Duodenal mucosa (tissue), 2 donors: Measurements from ENCODE around the gene NTRK2.

Source experiments
- H3K27ac ChIP-seq: one replicate; pipeline ENCODE4 v1.7.0; 2013; ENCODE audit warnings: low read depth, low read length
- H3K27me3 ChIP-seq, 2 donors: one replicate each; pipeline ENCODE4 v1.7.0; 2013; ENCODE audit warnings: low read length in 2 of 2, control low read depth in 1 of 2; ENCODE audit not compliant: insufficient read depth in 2 of 2, control insufficient read depth in 1 of 2
- H3K36me3 ChIP-seq, 2 donors: one replicate each; pipeline ENCODE4 v1.7.0; 2013; ENCODE audit warnings: low read length in 2 of 2, control low read depth in 1 of 2; ENCODE audit not compliant: insufficient read depth in 2 of 2, control insufficient read depth in 1 of 2
- H3K4me1 ChIP-seq, 2 donors: one replicate each; pipeline ENCODE4 v1.7.0; 2013; ENCODE audit warnings: low read length in 2 of 2, control low read depth in 1 of 2; ENCODE audit not compliant: insufficient read depth in 2 of 2, control insufficient read depth in 1 of 2
- H3K4me3 ChIP-seq, 2 donors: one replicate each; pipeline ENCODE4 v1.7.0; 2013; ENCODE audit warnings: low read length in 2 of 2, low read depth in 1 of 2
- H3K9ac ChIP-seq, 2 donors: one replicate each; pipeline ENCODE4 v1.7.0; 2013; ENCODE audit warnings: low read length in 2 of 2, low read depth in 1 of 2
- H3K9me3 ChIP-seq, 2 donors: one replicate each; pipeline ENCODE4 v1.7.0; 2013; ENCODE audit warnings: low read length in 2 of 2, control low read depth in 1 of 2; ENCODE audit not compliant: control insufficient read depth in 1 of 2

Gene NTRK2

DNA sequence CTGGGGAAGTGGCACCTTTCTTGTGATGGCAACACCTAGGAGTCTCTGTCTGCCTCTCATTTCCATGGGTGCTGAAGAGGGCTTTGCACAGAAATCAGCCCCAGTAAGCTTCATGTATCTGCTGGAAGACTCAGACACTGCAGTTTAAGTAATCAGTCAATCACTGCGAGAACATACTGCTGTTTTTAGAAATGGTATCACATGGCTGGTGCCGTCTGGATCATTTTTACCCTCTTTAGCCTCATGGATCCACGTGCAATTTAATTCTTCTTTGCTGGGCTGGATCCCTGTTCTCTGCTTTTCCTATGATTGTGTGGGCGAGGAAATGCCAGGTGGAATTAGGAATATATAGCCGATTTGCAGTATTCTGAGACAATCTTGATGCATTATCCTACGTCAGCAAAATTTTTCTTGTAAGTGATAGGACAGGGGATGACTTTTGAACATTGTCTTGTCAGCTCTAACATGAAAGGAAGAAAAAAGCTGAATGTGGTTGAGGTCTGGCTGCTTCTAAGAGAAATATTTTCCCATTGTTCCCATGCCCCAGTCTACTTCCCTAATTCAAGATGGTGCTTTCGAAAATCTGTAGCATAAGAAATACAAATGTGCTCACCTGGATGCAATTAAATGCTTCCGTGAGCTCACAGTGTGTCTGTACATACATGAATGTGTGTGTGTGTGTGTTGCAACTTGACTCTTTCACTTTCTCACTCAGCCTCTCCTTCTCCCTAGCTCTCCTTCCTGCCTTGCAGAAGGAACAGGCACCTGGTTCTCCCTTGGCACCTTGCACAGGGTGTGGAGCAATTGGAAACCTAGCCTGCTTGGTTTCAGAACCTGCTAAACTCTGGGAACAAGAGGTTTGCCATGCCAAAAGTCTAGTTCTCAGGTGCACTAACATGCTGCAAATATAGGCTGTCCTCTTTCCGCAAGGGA, 281.6 kb downstream of the NTRK2 start:
- no peaks in the 10 kb centered on the region for H3K36me3 ChIP-seq
- H3K9ac ChIP-seq, result no peak overlapping the region
- no peaks in the 10 kb centered on the region for H3K4me1 ChIP-seq
- H3K9me3 ChIP-seq, result no peaks in the 10 kb centered on the region
- H3K4me3 ChIP-seq, result no peak overlapping the region
- no peak overlapping the region for H3K27ac ChIP-seq
- no peaks in the 10 kb centered on the region for H3K27me3 ChIP-seq

DNA sequence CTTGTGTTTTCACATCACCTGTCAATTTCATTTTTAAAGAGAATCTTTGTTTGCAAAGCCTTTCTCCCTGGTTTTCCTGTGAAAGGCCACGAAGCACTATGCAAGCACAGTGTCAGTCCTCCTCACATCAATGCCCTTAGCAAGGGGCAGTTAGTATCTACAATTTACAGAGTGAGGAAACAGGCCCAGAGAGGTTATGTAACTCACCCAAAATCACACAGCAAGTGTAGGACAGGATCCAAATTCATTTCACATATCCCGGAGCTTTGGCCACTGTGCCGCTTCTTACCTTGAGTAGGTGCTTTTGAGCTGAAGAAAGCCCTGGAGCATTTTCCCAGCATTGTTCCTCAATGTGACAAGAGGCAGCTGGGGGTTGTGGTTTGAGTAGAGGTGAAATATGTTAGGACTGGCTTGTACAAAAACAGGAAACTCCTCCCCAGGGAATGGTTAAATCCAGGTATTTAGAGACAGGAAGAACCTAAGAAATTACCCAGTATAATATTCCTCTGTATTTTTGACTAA, 283.8 kb downstream of the NTRK2 start:
- H3K27ac ChIP-seq, result no peak overlapping the region
- no peaks in the 10 kb centered on the region for H3K4me1 ChIP-seq
- no peak overlapping the region for H3K4me3 ChIP-seq
- H3K36me3 ChIP-seq, result no peaks in the 10 kb centered on the region
- H3K9ac ChIP-seq, result no peak overlapping the region
- H3K27me3 ChIP-seq, result no peaks in the 10 kb centered on the region
- H3K9me3 ChIP-seq, result no peaks in the 10 kb centered on the region

DNA sequence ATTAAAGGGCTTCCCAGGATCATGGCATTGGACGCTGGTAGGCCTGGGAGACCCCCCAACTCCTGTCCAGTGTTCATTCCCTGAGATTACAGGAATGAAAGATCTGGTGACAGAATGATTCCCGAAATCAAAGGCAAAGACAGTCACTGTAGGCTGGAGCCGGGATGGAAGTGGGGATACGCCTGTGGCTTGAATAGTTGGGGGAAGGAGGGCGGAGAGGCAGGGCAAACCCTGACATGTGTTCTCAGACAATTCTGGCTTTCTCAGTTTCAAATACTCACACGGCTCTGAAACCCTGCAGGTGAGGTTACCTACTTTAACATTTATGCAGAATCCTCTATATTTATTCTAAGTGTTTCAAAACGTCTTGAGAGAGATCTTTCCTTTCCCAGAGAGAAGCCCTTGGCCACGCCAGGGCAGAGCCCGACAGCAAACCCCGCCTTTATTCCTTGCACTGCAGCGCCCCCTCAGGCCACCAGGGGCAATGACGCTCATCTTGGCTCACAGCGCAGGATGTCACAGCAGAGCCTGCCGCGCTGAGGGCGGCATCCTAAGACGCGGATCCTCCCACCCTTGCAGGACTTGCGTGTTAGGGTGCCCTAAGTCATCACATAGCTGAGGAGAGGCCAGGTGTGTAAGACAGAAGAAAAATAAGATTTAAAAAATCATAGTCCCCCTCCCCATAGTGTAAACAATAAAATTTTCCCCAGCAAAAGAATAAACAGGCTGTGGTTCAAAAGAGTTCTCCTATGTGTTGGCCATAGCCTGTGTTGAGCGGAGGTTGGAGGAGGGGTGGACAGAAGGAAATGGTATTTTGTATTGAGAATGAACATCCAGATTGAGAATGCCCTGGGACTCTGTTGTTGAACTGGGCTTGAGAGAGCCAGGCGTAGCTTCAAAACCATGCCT, 284.5 kb downstream of the NTRK2 start:
- H3K9me3 ChIP-seq, result no peaks in the 10 kb centered on the region
- H3K36me3 ChIP-seq, result no peaks in the 10 kb centered on the region
- H3K4me1 ChIP-seq, result no peaks in the 10 kb centered on the region
- H3K4me3 ChIP-seq, result no peak overlapping the region
- no peak overlapping the region for H3K27ac ChIP-seq
- no peak overlapping the region for H3K9ac ChIP-seq
- no peaks in the 10 kb centered on the region for H3K27me3 ChIP-seq

DNA sequence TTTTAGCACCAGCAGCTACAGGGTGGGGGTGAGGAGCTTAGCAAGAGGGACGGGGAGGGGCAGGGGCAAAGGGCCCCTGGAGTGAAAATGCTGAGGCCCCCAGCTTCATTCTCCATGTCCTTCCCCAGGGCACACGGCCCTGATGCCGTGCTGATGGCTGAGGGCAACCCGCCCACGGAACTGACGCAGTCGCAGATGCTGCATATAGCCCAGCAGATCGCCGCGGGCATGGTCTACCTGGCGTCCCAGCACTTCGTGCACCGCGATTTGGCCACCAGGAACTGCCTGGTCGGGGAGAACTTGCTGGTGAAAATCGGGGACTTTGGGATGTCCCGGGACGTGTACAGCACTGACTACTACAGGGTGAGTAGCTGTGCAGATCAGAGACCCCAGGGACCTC, 285.6 kb downstream of the NTRK2 start:
- H3K36me3 ChIP-seq, result no peaks in the 10 kb centered on the region
- H3K27ac ChIP-seq, result no peak overlapping the region
- H3K9me3 ChIP-seq, result no peaks in the 10 kb centered on the region
- H3K9ac ChIP-seq, result no peak overlapping the region
- H3K4me3 ChIP-seq, result no peak overlapping the region
- H3K27me3 ChIP-seq, result no peaks in the 10 kb centered on the region
- no peaks in the 10 kb centered on the region for H3K4me1 ChIP-seq

DNA sequence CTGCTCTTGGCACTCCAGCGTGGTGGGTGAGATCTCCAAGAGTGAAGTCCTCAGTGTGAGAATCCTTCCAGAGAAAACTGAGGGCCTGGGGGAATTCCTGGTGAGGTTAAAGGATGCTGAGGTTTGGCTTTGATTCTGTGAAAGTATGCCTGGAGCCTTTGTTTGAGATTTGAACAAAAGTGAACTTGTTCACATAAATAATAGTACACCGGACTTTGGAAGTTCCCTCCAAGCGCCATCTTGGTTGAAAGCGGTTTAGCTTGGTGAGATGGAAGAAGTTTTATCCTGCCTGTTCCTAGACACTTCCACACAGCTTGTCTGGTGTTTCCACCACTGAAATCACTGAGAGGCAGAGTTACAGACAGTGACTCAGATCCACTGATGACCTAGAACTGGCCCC, 286.4 kb downstream of the NTRK2 start:
- no peaks in the 10 kb centered on the region for H3K27me3 ChIP-seq
- H3K9ac ChIP-seq, result no peak overlapping the region
- H3K9me3 ChIP-seq, result no peaks in the 10 kb centered on the region
- no peaks in the 10 kb centered on the region for H3K36me3 ChIP-seq
- H3K4me1 ChIP-seq, result no peaks in the 10 kb centered on the region
- no peak overlapping the region for H3K4me3 ChIP-seq
- H3K27ac ChIP-seq, result no peak overlapping the region

DNA sequence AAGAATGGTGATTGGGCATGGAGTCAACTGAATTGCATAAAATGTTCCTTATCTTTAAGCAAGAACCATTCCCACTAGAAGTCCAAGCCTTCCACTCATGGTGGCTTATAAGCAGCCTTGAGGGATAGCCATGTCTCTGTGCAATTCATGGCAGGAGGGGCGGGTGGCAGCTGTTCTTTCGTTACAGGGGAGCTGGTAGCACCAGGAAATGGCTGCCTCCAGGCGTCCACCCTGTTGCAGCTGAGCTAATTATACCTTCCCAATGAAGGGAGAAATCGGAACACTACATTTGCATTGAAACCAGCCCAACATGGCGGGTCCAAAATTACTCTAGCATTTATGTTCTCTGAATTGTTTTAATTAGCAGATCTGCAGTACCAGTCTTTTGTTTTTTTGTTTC, 289.8 kb downstream of the NTRK2 start:
- no peaks in the 10 kb centered on the region for H3K9me3 ChIP-seq
- no peak overlapping the region for H3K27ac ChIP-seq

DNA sequence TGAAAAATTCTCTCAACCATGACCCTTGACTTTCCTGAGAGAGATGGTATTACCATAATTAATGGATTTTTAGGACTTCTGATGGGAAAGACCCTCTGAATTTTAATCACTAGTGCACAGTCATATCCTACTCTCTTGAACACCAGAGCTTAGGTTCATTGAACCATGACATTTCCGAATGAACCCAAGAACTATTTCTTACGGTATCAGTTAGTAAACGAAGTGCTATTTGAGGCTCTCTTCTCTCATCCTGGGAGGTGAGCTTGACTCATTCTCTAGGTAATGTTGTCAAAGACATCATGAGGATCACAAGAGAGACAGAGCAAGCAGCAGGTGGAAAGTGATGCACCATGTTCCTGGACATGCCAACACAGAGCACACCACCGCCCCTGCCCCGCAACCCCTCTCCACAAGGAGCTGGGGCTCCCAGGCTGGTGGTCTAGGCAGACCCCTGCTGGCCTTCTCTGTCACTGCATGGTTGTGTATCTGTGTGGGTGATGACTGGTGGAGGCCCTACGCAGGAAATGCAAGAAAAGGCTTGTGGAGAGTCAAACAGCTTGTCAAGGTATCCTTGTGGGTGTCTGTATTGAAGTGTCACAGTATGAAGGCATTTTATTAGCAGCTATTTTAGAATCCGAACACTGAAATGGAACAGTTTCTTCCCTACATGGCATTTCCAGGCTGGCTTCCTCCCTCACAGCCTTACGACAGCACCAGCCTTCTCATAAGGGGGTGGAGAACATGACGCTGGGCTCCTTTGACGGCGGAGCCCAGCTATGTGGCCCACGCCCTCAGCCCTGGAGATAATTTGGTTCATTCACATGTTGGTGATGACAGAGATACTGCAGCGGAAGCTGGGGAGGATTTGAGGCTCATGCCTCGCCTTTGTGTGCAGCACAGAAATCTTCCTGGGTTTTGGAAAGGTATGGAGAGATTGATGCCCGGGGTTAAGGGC, 297.6 kb downstream of the NTRK2 start:
- H3K4me1 ChIP-seq, result no peaks in the 10 kb centered on the region
- peaks cover 3 to 6% of the 10 kb centered on the region in 2 donors for H3K27me3 ChIP-seq
- no peak overlapping the region for H3K27ac ChIP-seq
- no peak overlapping the region for H3K9ac ChIP-seq
- no peaks in the 10 kb centered on the region for H3K36me3 ChIP-seq
- H3K4me3 ChIP-seq, result no peak overlapping the region
- H3K9me3 ChIP-seq, result no peaks in the 10 kb centered on the region

More for the DNA sequence above, 289.8 kb downstream of the NTRK2 start:
- Histone ChIP-seq H3K4me3 (no peak overlapping the region), H3K4me1 (no peaks in the 10 kb centered on the region), H3K27me3 (peaks cover 0 to 6% of the 10 kb centered on the region in 2 donors), H3K9ac (no peak overlapping the region), H3K36me3 (no peaks in the 10 kb centered on the region)

DNA sequence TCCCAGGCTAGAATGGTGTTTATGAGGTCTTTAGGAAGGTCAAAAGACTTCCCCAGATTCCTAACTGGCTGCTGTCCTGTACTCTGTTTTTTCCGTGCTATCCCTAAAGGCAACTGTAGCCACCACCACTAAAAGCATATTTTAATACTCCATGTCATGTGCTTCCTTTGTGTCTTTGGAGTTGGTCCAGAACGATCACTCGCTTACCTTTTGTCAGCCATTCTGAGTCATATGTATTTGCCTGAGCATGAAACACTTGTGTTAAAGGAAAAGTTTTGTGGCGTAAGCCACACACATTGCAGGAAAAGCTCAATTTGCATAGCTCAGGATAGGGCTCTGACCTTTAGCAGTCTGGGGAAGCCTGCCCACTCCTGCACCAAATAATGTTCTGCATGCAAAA, 299.6 kb downstream of the NTRK2 start:
- Histone ChIP-seq H3K27me3 (peaks cover 0 to 3% of the 10 kb centered on the region in 2 donors), H3K9ac (no peak overlapping the region), H3K4me1 (no peaks in the 10 kb centered on the region), H3K36me3 (no peaks in the 10 kb centered on the region), H3K27ac (no peak overlapping the region), H3K9me3 (no peaks in the 10 kb centered on the region), H3K4me3 (no peak overlapping the region)

DNA sequence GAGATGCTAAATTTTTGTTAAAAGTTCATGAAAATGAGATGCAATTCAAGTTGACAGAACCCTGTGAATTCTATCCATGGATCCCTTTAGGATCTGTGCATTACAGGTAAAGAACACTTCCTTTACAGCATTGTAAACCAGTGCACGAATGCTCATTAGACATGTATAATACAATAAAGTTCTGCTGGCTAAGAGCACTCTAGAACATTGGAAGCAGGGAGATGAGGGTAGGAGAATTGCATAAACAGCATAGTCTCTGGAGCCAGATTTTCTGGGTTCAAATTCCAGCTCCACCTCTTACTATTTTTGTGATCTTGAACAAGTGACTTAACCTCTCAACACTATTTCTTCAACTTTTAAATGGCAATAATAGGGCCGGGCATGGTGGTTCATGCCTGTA, 300.2 kb downstream of the NTRK2 start:
- Histone ChIP-seq H3K4me1 (no peaks in the 10 kb centered on the region), H3K4me3 (no peak overlapping the region), H3K27ac (no peak overlapping the region), H3K27me3 (peaks cover 0 to 3% of the 10 kb centered on the region in 2 donors), H3K36me3 (no peaks in the 10 kb centered on the region), H3K9ac (no peak overlapping the region), H3K9me3 (no peaks in the 10 kb centered on the region)
